GM10847 (cell line): ENCODE results near the gene CCDC102B.

Experiments
- POLR2A ChIP-seq: IDR thresholded peaks from 2 replicates; pipeline ENCODE4 v1.6.1; 2011; ENCODE audit not compliant: insufficient read length; ENCODE audit errors: extremely low read depth

CCDC102B gene

DNA sequence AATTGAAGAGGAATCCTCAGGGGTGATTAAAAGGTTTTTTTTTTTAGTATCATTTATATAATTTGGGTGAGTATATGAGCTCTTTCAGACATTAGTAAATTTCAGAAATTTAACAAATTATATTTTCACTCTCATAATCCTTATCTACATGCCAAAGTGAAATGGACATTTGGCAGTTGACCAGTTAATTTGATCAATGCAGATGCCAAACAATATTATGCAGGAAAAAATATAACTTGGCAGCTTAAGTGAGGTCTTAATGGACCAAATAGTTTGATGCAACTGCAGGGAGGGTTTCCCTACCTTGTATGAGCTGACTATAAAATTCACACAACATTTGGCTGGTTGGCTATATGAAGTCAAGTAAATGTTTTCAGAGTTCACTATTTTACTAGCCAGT, 185.2 kb downstream of the CCDC102B start:
- no peak for TF ChIP-seq POLR2A

DNA sequence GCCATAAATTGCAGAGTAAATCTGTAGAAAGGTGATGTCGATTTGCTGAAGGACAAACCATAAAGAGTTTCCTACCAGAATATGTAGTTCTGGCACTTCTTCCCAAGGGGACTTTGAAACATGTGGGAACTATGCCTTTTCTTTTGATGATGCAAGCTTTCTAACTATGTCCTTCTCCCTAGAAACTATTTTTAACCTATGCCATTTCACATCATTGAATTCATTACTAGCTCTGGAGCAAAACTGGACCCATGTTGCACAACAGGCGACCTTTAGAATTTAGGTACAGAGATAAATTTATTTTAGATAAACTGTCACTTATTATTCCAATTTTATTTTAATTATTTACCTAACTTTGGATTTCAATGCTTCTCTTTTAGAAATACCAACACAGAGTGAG, 186.5 kb downstream of the CCDC102B start:
- no peak for TF ChIP-seq POLR2A

DNA sequence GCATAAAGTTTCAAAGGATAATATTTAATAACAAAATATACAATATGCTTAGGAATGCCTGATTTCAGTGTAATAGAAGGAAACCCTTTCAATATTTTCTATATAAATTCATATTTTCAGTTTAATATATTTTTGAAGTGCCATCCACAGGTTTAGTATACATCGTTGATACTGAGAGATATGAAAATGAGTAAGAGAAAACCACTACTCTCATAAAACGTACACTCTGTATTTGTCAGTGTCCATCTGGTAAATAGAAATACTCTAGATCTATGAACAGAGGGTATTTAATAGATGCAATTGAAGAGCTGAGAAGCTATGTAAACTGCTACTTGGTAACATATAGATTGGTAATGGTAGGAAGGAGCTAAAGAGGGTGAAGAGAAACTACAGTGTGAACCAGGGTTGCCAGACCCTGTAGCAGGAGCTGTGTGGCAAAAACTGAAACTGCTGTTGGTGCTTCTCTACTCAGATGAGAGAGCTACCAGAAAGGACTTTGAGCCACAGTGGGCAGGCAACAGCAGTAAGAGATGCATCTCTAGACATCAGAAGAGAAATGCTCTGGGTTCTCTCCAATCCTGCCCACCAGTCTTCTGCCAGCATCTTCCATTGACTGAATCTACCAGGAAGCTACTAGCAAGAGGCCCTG, 187.4 kb downstream of the CCDC102B start:
- TF ChIP-seq POLR2A = no peak

DNA sequence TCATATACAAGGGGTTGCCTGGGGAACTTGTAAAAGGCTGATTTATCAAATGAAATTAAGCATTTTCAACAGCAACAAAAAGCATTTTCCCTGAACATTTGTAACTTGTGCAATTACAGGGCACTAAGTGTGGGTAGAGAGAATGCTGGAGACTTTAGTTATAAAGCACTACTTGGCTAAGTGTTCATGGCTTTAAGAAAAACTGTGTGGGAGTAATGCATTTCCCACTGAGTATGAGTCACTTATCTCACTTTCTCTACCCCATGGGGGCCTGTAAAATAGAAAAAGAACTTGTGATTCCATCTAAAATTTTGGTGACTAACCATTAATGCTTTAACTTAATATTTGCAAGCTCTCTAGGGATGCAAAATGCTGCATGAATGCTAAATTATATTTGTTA, 193.4 kb downstream of the CCDC102B start:
- no peak for TF ChIP-seq POLR2A

DNA sequence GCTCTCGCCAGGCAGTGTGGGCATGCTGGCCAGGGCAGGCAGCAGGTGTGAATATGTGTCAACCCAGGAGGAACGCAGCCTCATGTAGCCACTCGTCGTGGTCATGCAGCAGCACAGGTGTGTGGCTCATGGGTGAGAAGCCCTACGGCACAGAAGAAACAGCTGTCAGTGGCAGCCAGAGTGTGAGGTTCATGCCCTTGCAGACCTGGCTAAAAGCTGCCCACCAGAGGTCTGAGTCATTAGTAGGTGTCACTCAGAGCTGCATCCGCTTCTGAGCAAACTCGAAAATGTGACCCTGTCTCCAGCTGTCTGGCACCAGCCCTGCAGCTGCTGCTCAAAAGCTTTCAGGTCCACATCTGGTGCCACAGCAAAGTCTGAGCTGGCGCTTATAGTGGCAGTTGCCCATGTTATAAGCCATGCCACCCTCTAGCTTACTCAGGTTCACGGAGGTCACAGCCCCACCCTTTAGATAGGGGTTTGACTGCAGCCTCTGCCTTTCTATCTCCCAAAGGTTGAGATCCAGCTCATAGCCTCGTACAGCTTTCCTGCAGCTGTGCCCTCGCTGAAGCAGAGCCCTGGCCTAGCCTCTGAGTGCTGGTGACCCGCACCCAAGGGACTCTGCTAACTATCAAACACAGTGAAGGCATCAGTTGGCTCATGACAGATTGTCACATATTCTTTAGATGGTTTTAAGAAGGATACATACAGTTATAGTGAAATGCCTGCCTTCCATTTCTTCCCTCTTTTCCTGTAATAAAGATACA, 195.0 kb downstream of the CCDC102B start:
- TF ChIP-seq POLR2A = no peak

DNA sequence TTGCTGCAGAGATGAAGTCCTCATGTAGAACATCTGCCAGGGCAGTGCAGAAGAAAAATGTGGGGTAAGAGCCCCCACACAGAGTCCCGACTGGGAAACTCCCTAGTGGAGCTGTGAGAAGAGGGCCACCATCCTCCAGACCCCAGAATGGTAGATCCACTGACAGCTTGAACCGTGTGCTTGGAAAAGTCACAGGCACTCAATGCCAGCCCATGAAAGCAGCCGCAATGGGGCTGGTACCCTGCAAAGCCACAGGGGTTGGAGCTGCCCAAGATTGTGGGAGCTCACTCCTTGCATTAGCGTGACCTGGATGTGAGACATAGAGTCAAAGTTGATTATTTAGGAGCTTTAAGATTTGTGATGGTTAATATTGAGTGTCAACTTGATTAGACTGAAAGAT, 197.8 kb downstream of the CCDC102B start:
- no peak for TF ChIP-seq POLR2A

DNA sequence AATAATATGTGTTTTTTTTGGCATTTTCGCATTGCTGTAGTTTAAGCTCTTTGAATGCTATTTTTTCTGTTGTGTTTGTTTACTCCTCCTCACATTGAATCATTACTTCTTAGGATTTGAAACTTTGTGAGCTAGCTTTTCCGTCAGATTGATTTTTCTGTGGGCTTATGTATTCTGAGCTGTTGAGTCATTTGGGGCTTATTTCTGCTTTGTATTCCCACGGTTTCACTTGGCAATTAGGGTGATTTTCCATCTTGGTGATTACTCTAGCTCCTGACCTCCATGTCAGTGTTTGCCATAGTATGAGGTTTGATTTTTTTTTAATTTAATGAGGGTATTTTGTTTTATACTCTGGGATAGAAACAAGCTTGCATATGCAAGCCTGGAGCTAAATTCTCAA, 200.0 kb downstream of the CCDC102B start:
- TF ChIP-seq POLR2A = no peak

DNA sequence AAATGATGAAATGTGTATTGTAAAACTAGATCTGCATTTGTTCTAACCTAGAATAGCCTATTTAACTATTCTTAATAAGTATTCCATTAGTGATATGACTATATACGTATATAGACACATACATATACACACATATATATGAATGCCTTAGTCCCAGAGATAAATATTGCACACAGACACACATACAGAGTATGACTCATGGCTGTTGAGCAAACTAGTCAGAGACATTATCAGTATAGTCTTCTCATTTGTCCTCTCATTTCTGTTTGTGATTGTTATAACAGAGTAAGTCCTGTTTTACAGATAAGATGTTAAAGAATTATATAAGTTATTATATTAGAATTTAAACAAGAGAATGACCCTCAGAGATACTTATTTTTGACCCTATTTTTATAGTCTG, 202.5 kb downstream of the CCDC102B start:
- no peak for TF ChIP-seq POLR2A

DNA sequence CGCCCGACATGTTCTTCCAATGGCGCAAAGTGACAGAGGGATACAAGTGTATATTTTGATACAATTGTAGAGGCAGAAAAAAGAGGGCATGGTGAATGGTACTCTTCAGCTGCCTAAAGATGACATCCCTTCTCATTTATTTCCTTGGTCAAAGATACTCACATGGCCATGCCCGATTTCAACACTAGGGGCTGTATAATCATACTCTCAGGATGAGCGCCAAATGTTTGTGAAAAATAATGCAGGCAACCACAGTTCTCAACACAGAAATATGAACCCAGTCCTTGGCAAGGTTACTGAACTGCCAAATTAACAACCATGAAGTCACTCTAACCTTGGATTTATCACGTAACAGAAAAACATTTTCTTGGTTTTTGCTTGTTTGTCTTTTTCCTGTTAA, 204.4 kb downstream of the CCDC102B start:
- TF ChIP-seq POLR2A = no peak

DNA sequence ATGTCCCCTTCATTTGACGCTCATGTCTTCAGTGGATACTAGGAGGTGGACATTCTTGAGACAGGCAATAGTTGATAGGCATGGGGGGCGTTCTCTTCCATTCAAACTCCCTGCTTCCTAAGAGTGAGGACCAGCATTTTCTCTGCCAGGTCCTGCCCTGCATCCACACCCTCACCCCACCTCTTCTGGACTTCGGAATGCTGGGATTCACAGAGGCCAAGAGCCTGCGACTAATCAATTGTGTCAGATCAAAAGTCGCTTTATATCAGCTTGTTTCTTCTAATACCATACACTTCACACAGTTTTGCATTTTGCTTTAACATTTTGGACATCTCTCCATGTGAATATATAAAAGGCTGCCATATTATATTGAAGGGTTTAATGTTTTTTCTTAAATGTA, 210.7 kb downstream of the CCDC102B start:
- TF ChIP-seq POLR2A = no peak

DNA sequence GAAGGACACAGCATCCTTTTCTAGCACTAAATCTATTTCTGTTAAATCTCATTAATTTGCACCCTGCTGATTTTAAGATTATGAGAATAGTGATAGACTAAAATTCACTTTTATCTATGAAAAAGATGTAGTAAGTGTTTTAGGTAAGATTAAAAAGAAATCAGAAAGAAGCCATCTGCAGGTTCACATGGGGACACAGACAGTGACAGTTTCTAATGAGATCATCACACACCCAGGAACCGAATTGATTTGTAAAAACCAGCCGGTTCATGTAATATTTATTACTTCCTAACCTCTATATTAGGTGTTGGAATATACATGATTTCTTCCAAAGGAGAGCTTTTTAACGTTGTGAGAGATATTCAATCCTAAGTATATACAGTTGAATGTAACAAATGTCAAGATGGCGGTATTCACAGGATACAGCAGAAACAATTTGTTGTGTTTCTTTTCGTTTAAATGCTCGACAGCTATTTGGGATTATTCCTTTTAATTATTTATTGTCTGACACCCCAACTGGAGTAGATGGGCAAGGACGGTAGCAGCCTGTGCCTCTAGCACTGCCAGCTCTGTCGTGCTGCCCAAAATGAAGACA, 223.4 kb downstream of the CCDC102B start:
- TF ChIP-seq POLR2A = no peak

DNA sequence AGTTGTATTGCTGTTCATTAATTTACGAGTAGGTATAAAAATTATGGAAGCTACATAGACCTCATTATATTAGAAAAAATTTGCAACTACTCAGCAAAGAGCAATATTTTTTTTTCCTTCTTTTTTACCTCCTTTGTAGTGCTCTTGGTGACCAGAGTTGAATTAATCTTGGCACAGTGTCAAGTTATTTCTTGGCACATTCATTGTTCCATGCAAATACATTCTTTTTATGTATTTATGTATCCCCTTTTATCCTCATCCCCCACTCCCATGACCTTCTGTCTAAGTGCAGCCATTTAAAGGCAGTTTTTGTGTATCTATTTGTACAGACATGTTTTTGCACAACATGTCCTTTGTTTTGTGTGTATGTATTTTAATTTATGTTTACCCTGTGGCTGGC, 224.5 kb downstream of the CCDC102B start:
- no peak for TF ChIP-seq POLR2A

DNA sequence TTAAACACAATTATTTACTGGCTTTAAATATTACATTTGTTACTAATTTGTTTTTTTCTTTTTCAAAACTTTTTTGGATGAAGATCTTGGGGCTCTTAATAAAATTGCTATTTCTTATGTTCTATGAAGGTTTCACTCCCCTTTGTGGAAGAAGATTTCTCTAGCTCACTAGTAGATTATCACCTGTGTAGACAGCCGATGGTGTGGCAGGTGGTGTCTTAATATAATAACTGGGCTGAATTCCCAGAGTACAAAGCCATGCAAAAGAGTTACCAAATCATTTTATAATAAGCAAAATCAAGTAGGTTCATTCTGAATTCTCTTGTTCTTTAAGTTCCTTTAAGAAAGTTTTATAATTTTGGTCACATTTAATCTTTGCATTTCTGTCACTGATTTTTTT, 233.7 kb downstream of the CCDC102B start:
- no peak for TF ChIP-seq POLR2A

DNA sequence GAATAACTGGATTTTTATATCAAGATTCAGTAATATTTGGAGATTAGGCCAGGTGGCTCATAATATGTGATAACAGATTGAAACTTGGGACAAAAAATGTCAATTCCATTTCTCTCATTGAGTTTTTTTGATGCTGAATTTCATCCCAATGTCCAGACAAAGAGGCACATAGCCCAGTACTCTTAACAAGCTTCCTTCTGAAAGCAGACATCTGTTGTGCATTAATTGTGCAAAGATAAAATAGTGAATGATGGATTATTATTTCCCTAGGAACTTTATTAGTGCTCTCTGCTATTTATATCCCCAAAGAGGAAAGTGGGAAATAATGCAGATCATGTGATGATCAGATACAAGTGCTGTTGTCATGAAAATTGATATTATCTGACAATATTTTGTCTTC, 234.1 kb downstream of the CCDC102B start:
- TF ChIP-seq POLR2A = no peak

DNA sequence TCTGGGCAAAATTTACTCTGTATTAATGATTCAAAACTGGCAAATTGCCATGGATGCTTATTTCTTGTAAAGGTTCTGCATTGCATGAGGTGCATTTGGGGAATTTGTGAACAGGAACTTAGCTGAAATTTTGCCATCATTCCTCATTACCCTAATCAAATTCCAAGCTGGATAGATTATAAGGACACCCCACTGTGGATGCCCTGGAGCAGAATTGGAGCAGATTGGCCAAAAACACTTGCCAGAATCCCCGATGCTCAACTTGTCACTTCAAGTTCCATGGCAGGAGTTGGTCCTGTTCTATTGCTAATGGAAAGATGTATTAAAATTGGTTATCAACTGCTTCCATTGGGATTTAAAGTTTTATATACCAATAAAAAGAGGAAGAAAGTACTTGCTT, 237.9 kb downstream of the CCDC102B start:
- no peak for TF ChIP-seq POLR2A

DNA sequence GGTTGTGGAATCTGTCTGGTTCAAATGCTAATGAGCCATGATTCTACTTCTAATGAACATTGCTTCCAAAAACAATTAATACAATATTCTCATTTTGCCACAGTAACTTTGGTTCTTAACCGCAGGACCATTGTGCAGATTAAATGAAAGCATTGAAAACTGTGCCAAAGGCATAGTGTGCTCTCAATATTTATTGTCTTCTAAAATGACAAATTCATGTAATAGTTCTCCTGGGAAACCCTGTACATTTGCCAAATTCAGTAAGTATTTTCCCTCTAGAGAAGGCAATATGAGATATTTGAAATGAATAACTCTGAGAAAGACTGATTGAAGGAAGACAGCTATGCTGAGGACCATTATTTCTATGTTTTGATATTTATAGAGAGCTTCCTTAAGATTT, 246.3 kb downstream of the CCDC102B start:
- no peak for TF ChIP-seq POLR2A
